OCI-LY7 (cell line): Measurements from ENCODE around the gene AP1S3. TPM values are rescaled to one million over a fixed set of nuclear protein-coding genes. Genes with fewer than 3 reads are reported as not detected.

Experiments
- Bru-seq: library from RNA; stranded (reverse); fragments of 400-500 nt; gene quantifications from one replicate; lab custom pipeline; 2021; lab: Mats Ljungman, UMichigan
- BruChase-seq, 2 experiments: library from RNA; stranded (reverse); fragments of 400-500 nt; gene quantifications; one replicate each; lab custom pipeline; 2021; lab: Mats Ljungman, UMichigan
- BruUV-seq: library from RNA; stranded (reverse); fragments of 400-500 nt; replicated peaks from 2 replicates; lab custom pipeline; 2021; lab: Mats Ljungman, UMichigan
- CTCF ChIA-PET: fragments of 300-600 bp; sonication (Branson Sonifier 250); formaldehyde crosslinking; loops from one replicate; lab custom pipeline; 2022; ENCODE audit warnings: antibody characterized with exemption; ENCODE audit not compliant: unreplicated experiment; lab: Charles Lee
- POLR2A ChIA-PET: fragments of 300-600 bp; sonication (Branson Sonifier 250); formaldehyde crosslinking; loops from one replicate; lab custom pipeline; 2022; ENCODE audit warnings: antibody characterized with exemption; lab: Charles Lee
- DNase-seq: peaks from one replicate; pipeline ENCODE4 v3.0.0-alpha.2; 2015; ENCODE audit warnings: low spot score
- H2AFZ ChIP-seq: fragments of 200-600 bp; sonication (generic), shearing (Covaris generic); 2 replicates; pipeline ENCODE4 v1.6.1; 2014; ENCODE audit warnings: mild to moderate bottlenecking, antibody characterized with exemption, low read length, moderate library complexity
- H3K27ac ChIP-seq: fragments of 200-600 bp; sonication (generic); 2 replicates; pipeline ENCODE4 v1.5.1; 2014; ENCODE audit warnings: mixed run types, low read depth, mild to moderate bottlenecking, moderate library complexity, low read length, inconsistent platforms; ENCODE audit not compliant: poor library complexity, severe bottlenecking
- H3K36me3 ChIP-seq: fragments of 200-600 bp; sonication (generic); 2 replicates; pipeline ENCODE4 v1.6.1; 2014; ENCODE audit warnings: mild to moderate bottlenecking, antibody characterized with exemption, low read length, moderate library complexity, mixed read lengths; ENCODE audit not compliant: insufficient read depth
- H3K4me1 ChIP-seq: fragments of 200-600 bp; sonication (generic); 2 replicates; pipeline ENCODE4 v1.5.1; 2014; ENCODE audit warnings: mild to moderate bottlenecking, low read length; ENCODE audit not compliant: insufficient read depth, poor library complexity, severe bottlenecking
- H3K4me2 ChIP-seq: fragments of 200-600 bp; sonication (generic); 2 replicates; pipeline ENCODE4 v1.6.1; 2014; ENCODE audit warnings: mild to moderate bottlenecking, low read length
- H3K4me3 ChIP-seq: fragments of 200-600 bp; sonication (generic); 2 replicates; pipeline ENCODE4 v1.5.1; 2014; ENCODE audit warnings: mild to moderate bottlenecking, low read depth, low read length; ENCODE audit not compliant: poor library complexity, severe bottlenecking
- H3K79me2 ChIP-seq: fragments of 200-600 bp; sonication (generic); 2 replicates; pipeline ENCODE4 v1.6.1; 2016; ENCODE audit warnings: low read depth, mild to moderate bottlenecking, low read length, moderate library complexity, mixed read lengths; ENCODE audit not compliant: insufficient read depth
- H3K9me2 ChIP-seq: fragments of 200-600 bp; sonication (generic); 2 replicates; pipeline ENCODE4 v1.6.1; 2016; ENCODE audit warnings: mild to moderate bottlenecking, low read length, mixed read lengths; ENCODE audit not compliant: insufficient read depth
- H3K9me3 ChIP-seq: fragments of 200-600 bp; sonication (generic); 2 replicates; pipeline ENCODE4 v1.6.1; 2014; ENCODE audit warnings: mild to moderate bottlenecking, mixed run types, low read length, mixed read lengths
- H4K20me1 ChIP-seq: fragments of 200-600 bp; sonication (generic); 2 replicates; pipeline ENCODE4 v1.6.1; 2014; ENCODE audit warnings: mild to moderate bottlenecking, antibody characterized with exemption, low read length, moderate library complexity, mixed read lengths; ENCODE audit not compliant: insufficient read depth
- CTCF ChIP-seq: fragments of 200-600 bp; sonication (generic); conservative IDR thresholded peaks from 2 replicates; pipeline ENCODE4 v1.5.1; 2014; ENCODE audit warnings: mild to moderate bottlenecking, antibody characterized with exemption, low read length, moderate library complexity, mixed read lengths
- EZH2phosphoT487 ChIP-seq: fragments of 200-600 bp; sonication (generic); IDR thresholded peaks from 2 replicates; pipeline ENCODE4 v1.6.1; 2018; ENCODE audit warnings: low read depth, borderline replicate concordance, mild to moderate bottlenecking, mixed run types, antibody characterized with exemption, low read length, moderate library complexity, mixed read lengths
- intact Hi-C: fragments of 100-400 bp; cut with micrococcal nuclease; formaldehyde crosslinking; loops from one replicate; pipeline ENCODE4 v1.10.0; 2022; ENCODE audit not compliant: unreplicated experiment
- long read RNA-seq: library from polyadenylated mRNA; stranded (forward); transcript quantifications from one replicate; pipeline ENCODE4 v2.0.0, GENCODE V29; 2022
- total RNA-seq, 2 experiments: library from RNA; depleted of rRNA in 1 of 2; stranded (reverse); fragments of >200 nt in 1 of 2; shearing (Covaris generic) in 1 of 2; gene quantifications; 2 replicates each; pipeline ENCODE4 v1.2.3, GENCODE V29; 2014 to 2022

Gene AP1S3
- total RNA-seq (2014; rRNA removed; shearing (Covaris generic)): 7.0 and 11.2 TPM in 2 replicates
- total RNA-seq (2022): 32.1 and 42.6 TPM in 2 replicates
- Bru-seq, nascent RNA: percentile 79 among the genes with signal in this experiment
- percentile 71 among the genes with signal in this experiment for BruChase-seq, experiment 1, labeled RNA remaining after a 6-hour chase
- percentile 75 among the genes with signal in this experiment for BruChase-seq, experiment 2, labeled RNA remaining after a 2-hour chase
- long read RNA-seq, transcript AP1S3-203 (5 exons, 830 nt): major isoform, 12 of 20 reads
- long read RNA-seq, partial matches to known transcripts: 1 of 20 reads
- long read RNA-seq, other reads (novel, unspliced or antisense): 7 of 20 reads

DNA sequence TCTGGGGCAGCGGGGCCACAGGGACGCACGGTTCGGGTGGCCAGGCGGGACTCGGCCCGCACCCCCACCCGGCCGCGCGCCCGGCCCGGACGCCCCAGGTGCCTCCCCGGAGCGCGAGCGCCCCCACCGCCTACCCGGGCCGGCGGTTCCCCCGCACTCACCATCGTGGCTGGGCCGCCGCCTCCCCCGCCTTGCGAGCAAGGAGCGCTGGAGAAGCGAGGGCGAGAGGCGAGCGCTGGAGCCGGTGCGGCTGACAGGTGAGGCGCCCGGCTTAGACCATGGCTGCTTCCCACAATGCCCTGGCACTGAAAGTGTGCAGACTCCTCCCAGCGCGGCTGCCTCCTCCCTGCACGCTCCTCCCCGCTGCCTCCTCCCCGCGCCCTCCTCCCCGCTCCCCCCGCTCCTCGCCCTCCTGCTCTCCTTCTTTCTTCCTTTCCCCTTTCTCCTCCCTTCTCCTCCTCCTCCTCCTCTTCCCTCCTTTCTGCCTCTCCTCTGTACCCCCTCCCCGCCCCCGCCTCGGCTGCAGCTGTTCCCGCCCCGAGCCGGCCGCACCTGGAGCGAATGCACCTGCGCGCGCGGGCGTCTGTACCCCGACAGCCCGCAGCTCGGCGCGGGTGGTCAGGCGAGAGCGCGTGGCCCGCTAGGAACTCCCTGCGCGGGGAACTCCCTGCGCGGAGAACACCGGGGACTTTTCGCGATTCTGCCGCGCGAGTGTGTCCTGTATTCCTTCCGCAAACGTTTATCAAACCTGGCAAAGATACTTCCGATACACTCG is at the start of gene AP1S3:
TSS of gene AP1S3 (minus strand) at position 296 of the 775 bp plus-strand sequence. CDS start at position 164, 132 bp downstream.
- no TSS peak for BruUV-seq
- Histone ChIP-seq H3K36me3 (peaks cover 6% of the 10 kb centered on the region), H3K4me3 (peak within 1 kb of the TSS; percentile 83), H4K20me1 (no peaks in the 10 kb centered on the region), H3K27ac (peak within 1 kb of the TSS; percentile 73), H3K79me2 (peaks cover 29% of the 10 kb centered on the region), H3K4me2 (peak within 1 kb of the TSS; percentile 97), H3K9me3 (no peaks in the 10 kb centered on the region), H3K9me2 (no peaks in the 10 kb centered on the region), H3K4me1 (peaks cover 51% of the 10 kb centered on the region), H2AFZ (peak within 1 kb of the TSS; percentile 95)
- POLR2A ChIA-PET: interaction anchor here (0.6 to 6.1 kb wide), 8 partner anchors 10 to 1416 kb away, joined by 3 to 66 read pairs (median 4); no protein-coding TSS in a partner anchor
- CTCF ChIA-PET: interaction anchor here (0.6 to 1.3 kb wide), 2 partner anchors 14 to 81 kb away, joined by 3 to 5 read pairs; no protein-coding TSS in a partner anchor
- peak; percentile 88 for DNase-seq
- intact Hi-C loops: loop anchor here (1.0 to 10.0 kb wide), 4 partner anchors 39 to 923 kb away; partner anchors contain the start of gene WDFY1
- TF ChIP-seq CTCF (peak; percentile 50), EZH2phosphoT487 (no peak)

DNA sequence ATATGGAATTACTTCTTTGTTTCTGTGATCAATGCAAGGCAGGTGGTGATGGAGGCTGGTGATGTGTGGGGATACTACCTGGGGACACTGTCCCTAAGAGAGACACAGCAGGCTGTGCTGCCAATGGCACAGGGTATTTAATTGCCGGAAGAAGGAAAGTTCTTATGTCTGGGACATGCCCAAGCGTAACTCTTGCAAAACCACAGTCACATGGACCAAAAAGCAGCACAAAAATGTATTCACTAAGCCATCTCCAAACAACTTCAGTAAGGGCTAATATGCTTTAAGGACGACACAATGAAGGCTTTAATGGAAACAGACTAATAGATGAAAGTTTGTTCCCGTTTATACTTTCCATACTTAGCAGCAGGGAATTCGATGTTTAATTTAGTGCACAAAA is 49.7 kb upstream of the AP1S3 start:
- no peaks in the 10 kb centered on the region for H3K9me2 ChIP-seq
- no peak for DNase-seq
- H3K79me2 ChIP-seq: no peaks in the 10 kb centered on the region
- H3K36me3 ChIP-seq: peaks cover 39% of the 10 kb centered on the region
- BruUV-seq: no TSS peak
- TF ChIP-seq CTCF (no peak), EZH2phosphoT487 (no peak)
- H3K4me2 ChIP-seq: no peak overlapping the region
- no peak overlapping the region for H3K27ac ChIP-seq
- no peak overlapping the region for H2AFZ ChIP-seq
- no peaks in the 10 kb centered on the region for H4K20me1 ChIP-seq
- no peaks in the 10 kb centered on the region for H3K9me3 ChIP-seq
- POLR2A ChIA-PET: no interaction called here
- CTCF ChIA-PET: no interaction called here
- intact Hi-C loops: no loop called here
- H3K4me3 ChIP-seq: no peak overlapping the region
- peaks cover 13% of the 10 kb centered on the region for H3K4me1 ChIP-seq
